GM18907 (cell line): ENCODE results near the gene SPATA24.
"Not testable (repeated sequence)": the region's sequence is repeated elsewhere in the genome, so short reads cannot be mapped to it uniquely, and the experiment has no call there.

Experiments
- ATAC-seq: cut with Tn5 transposase; IDR thresholded peaks from one replicate; pipeline ENCODE4 v1.9.1; 2021; ENCODE audit warnings: mild to moderate bottlenecking, moderate library complexity; ENCODE audit not compliant: unreplicated experiment

SPATA24 gene

DNA sequence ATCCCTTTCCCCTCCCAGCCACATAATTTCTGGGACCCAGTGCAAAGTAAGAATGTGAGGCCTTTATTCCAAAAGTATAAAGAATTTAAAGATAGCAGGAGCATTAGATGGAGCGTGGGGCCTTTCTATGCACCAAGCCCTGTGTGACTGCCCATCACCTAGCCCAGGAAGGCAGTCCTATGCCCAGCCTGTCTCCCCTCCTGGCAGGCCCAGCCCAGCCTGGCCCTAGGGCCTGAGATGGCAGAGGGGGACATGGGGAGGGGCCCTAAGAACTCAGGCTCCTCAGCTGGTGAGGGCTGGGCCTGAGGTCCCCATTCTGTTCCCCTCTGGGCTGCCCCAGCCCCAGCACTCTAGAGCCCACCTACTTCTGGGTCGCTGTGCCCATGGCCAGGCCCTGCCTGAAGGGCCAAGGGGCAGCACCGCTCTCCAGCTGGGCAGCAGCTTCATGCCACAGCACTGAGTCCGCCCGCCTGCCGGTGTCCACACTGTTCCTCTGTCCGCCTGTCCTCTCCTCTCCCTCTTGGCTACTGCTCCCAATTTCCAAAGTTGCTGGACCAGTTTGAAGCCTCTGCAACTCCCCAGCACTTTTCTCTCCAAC is 19.8 kb downstream of the SPATA24 start:
- no peak for ATAC-seq

GRCh38 chr5:139383275-139383992 is 20.5 kb downstream of the SPATA24 start, which contains the start of gene SLC23A1:
Gene SLC23A1 (minus strand): TSS chr5:139383297. CDS start chr5:139383253, 44 bp downstream.
- no peak for ATAC-seq

- ATAC-seq = no peak
These were observed 21.1 kb downstream of the SPATA24 start for GRCh38 chr5:139382807-139383206.

DNA sequence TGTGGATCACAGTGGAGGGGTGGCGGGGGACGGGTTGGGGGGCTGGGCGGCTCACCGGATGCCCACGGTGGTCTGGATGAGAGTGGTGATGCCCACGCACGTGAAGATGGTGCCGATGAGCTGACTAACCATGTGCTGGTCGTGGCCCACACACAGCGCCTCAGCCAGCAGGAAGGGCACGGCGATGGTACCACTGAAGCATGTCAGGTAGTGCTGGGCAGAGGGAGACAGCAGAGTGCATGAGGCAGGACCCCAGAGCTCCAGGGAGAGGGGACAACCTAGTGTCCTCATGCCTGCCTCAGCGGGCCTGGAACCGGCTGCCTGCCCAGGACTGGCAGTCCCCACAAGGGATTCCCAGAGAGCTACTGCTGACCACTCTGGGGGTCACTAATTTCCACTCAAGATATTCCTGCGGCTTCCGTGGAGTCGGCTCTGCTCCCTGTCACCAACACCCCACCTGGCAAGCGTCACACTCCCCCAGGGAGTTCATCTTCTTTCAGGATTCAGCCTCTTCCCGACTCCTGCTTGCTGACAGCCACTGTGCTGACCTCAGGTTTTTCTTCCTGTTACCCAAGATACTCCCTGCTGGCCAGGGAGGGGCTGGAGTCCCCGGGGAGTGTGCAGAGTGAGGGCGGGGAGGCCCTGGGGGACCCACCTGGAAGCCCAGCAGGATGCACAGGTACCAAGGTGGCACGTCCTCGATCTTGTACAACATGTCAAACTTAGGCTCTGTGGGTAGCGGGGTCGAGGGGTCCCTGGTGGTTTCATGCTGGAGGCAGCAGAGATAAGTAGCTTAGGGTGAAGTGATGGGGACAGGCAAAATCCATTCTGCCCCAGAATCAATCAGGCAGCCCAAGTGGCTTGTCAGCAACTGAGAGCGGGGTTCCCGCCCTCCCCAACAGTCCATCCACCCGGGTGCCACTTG is 21.8 kb downstream of the SPATA24 start:
- no peak for ATAC-seq

- no peak for ATAC-seq
These were observed 24.1 kb downstream of the SPATA24 start for GRCh38 chr5:139379626-139380449.

DNA sequence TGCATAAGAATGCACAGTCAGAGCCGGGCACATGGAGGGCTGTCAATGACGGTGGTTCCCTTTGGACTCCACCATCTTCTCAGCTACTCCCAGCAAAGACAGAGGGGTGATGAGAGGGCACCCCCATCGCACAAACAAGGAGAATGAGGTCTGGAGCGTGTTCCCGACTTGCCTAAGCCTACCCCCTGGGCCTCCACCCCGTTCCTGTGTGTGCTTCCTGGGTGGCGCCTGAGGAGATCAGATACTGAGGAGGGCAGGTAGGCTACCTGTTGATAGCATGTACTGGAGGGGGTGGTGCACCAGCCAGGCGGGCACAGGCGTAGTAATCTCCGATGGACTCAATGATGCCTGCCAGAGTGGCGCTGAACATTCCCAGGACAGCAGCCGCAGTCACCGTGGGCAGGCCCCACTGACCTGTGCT is 24.9 kb downstream of the SPATA24 start:
- ATAC-seq = no peak

DNA sequence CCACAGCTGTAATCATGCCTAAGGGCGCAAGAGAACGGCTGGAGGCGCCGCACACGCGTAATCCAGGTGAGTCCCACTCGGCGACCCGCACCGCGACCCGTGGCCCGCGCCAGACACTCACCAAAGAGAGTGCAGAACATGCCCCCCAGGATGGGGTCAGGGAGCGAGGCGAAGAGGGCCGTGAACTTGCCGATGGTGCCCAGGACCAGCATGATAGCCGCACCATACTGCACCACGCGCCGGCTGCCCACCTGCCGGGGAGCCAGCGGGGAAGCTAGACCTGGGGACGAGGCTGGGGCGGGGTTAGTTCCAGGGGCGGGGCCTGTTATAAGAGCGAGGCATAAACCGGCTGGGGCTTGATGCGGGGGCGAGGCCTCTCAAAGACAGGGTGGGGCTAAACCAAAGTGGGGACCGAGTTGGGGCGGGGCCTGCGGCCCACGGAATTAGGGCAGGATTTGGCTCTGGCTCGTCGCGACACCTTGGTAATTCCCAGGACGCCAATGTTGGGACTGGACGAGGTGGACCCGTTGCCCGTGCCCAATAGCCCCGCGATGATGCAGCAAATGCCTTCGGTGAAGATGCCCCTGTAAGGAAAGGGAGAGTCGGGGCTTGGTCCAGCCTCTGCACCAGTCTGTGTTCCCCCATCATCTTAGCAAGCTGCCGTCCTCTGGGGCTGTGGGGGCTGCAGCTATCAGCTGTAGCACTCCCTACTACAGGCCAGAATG is 25.6 kb downstream of the SPATA24 start:
- ATAC-seq = no peak

DNA sequence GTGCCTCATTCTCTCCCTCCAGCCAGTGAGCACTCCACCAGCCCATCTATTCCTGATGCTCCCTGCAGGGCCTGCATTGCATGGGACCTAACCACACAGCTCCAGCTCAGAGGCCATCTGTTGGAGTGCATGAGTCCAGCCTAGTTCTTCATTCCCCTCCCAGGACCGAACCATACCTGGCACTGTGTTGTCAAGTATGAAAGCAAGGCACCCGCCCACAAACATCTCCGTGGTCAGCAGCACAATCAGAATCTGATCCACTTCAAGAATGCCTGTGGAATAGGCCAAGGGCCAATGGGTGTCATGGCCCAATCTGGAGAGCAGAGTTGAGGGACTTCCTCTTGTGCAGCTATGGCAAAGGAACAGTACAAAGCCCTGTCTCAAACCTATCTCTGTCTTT is 26.7 kb downstream of the SPATA24 start:
- ATAC-seq = no peak

DNA sequence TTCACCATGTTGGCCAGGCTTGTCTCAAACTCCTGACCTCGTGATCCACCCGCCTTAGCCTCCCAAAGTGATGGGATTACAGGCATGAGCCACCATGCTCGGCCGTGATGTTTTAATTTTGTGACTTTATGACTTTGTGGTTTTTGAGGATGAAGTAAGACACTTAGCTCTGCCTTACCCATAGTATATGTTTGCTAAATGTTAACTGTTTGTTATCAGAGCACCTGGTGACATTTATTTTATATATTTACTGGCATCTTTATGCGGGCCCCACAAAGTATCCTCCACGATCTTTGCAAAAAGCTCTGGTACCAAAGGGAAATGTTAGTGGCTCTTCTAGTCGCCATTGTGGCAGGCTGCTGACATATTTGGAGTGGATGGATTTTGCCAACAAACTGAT is 27.5 kb downstream of the SPATA24 start:
- no peak for ATAC-seq

DNA sequence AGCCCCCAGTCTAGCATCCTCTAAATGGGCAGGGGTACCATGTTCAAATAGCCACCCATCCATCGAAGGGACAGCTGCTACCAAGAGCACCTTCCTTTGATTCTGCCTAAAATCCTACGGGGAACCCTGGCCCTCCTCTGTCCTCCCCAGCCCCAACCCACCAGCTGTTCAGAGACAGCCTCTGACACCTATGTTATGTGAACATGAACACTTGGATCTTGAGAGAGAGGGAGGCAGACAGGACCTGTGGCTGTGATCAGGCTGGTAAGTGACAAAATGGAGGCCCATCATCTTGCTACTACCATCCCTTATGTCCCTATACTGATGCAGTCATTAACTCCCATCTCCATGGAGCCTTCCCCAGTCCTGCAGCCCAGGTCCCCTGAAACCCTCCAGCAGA is 29.0 kb downstream of the SPATA24 start:
- ATAC-seq = no peak

- ATAC-seq = no peak
These were observed 32.1 kb downstream of the SPATA24 start for GRCh38 chr5:139371482-139372435.

DNA sequence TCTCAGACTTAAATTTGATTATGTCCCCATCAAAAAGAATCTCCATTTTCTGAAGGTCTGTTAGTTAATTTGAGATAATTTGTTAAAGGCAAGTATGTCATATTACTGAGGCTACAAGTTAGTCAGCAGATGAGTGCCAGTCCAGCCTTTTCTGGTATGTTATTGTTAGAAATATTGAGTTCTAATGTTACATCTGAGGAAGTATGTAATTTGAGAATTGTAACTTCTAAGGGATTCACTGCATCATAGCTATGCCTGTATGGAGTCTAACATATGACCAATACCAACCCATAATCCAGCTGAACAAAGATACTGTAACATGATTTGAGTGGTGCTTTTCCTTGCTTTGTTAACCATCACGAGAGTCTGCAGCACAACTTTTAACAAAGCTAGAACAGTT is 34.7 kb downstream of the SPATA24 start:
- ATAC-seq = no peak

DNA sequence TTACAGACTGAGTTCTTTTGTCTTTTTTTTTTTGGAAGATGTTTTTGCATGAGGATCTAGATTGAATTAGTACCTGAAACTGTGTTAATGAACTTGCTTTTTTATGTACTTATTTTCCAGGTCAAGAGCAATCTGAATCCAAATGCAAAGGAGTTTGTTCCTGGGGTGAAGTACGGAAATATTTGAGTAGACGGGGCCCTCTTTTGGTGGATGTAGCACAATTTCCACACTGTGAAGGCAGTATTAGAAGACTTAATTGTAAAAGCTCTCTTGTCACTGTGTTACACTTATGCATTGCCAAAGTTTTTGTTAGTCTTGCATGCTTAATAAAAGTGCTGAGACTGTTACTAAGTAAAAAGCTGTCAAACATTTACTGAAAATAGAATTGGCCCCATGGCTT is 35.3 kb downstream of the SPATA24 start:
- ATAC-seq = no peak

DNA sequence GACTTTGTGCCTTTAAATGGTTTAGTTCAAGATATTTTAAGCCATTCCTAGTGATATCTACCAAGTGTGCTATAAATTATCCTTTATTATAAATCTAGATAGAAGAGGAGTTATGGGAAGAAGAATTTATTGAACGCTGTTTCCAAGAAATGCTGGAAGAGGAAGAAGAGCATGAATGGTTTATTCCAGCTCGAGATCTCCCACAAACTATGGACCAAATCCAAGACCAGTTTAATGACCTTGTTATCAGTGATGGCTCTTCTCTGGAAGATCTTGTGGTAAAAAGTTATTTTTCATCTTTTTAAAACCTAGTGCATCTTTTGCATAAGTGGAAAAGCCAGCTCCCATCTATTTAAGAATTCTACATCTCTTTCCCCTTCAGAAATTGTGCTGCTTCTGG is 39.4 kb downstream of the SPATA24 start:
- no peak for ATAC-seq

GRCh38 chr5:139363937-139364336 is 40.0 kb downstream of the SPATA24 start:
- no peak for ATAC-seq

DNA sequence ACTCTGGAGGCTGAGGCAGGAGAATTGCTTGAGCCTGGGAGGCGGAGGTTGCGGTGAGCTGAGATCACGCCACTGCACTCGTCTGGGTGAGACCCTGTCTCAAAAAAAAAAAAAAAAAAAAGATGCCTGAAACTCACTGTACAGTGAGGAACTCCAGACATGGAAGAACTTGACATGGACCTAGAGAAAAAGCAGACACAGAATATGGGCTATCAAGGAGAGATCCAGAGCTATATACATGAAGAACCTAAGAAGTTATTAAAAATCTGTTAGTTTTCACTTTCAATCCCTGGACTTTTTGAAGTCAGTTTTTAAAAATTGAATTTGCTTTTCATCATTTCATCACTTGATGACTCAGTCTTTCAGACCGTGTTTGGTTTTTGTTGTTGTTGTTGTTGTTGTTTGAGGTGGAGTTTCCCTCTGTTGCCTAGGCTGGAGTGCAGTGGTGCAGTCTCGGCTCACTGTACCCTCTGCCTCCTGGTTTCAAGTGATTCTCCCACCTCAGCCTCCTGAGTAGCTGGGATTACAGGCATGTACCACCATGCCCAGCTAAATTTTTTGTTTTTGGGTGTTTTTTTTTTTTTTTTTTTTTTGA is 42.0 kb downstream of the SPATA24 start:
- no peak for ATAC-seq

GRCh38 chr5:139360384-139360783 is 43.5 kb downstream of the SPATA24 start:
- no peak for ATAC-seq

GRCh38 chr5:139358064-139358463 is 45.8 kb downstream of the SPATA24 start:
- ATAC-seq = no peak

GRCh38 chr5:139355900-139356299 is 48.0 kb downstream of the SPATA24 start:
- not testable (repeated sequence) for ATAC-seq
